GM19467 (cell line): ENCODE data around the gene POLD2.

Experiments
- ATAC-seq: cut with Tn5 transposase; IDR thresholded peaks from one replicate; pipeline ENCODE4 v1.9.1; 2021; ENCODE audit warnings: mild to moderate bottlenecking, moderate library complexity; ENCODE audit not compliant: unreplicated experiment

Gene POLD2

DNA sequence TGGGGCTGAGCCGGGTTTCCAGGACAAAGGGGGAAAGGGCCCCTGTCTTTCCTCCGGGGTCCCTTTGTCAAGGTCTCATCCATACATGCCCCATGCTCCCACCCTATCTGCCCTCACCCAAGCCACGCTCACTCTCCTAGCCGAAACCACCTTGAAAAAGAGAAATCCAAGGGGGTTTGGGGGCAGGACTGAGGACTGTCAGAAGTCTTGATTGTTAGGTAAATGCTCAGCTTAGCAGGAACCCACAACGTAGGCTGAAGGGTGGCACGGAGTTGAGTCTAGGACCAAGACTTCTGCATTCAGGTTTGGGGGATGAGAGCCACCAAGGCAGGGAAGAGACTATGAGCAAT is 57.3 kb downstream of the POLD2 start:
- ATAC-seq: no peak

DNA sequence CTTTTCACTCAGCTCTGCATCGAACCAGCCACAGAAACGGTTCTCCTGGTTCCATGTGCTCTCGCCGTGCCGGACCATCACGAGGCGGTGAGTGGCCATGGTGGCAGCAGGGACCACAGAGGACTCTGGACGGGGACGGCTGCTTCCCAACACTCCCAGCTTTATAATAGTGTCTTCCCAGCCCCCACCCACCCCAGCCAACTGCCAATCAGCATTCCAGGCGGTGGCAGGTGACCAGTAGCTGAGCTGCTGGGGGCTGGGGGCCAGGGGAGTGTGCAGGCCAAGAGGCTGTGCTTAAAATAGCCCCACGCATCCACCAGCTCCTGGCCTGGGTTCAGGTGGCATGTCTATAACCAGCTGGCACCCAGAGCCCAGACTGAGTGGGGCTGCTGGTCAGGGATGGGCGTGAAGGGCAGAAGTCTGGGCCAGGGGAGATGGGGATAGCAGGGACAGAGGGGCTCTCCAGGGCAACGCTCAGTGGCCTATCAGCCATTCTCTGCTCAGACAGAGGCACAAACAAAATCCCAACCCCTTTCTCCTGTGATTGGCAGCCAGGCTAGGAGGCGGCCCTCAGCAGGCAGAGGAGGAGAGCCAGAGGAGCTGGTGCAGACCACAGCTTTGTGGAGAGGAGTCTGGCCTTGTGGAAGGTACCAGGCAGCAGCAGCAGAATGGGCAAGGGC is 57.8 kb downstream of the POLD2 start, which contains the start of gene PGAM2:
Gene PGAM2, minus strand, starts transcription at position 137 of the 680 bp plus-strand sequence. Its CDS starts 38 bp downstream, at position 99.
- ATAC-seq: no peak

- no peak for ATAC-seq
These were observed 58.4 kb downstream of the POLD2 start for GRCh38 chr7:44064791-44065430.
